Activated naive CD8-positive, alpha-beta T cell treated with anti-CD3 and anti-CD28 coated beads, Interleukin-2, amount 10 ng/mL, durations not matched to agents 7 days and 5 days (primary cell): ENCODE results near the gene CPA1. TPM values are rescaled to one million over a fixed set of nuclear protein-coding genes. Genes with fewer than 3 reads are reported as not detected.

Experiments
- ATAC-seq: fragments of 150-1000 bp; cut with Tn5 transposase; one replicate; pipeline ENCODE4 v1.10.0; 2021; ENCODE audit warnings: low read depth, moderate library complexity
- POLR2A ChIA-PET: fragments of 350-600 bp; sonication (Branson Sonifier 250); formaldehyde crosslinking; loops from one replicate; lab custom pipeline; 2021; ENCODE audit warnings: antibody characterized with exemption; lab: Charles Lee
- DNase-seq: peaks from one replicate; pipeline ENCODE4 v3.0.0; 2021
- H3K27ac Mint-ChIP-seq: one replicate; pipeline ENCODE4 v1.8.0; 2022; ENCODE audit warnings: mild to moderate bottlenecking, mixed read lengths
- H3K27me3 Mint-ChIP-seq: one replicate; pipeline ENCODE4 v1.8.0; 2022; ENCODE audit warnings: mild to moderate bottlenecking, moderate library complexity, mixed read lengths
- H3K36me3 Mint-ChIP-seq: one replicate; pipeline ENCODE4 v1.8.0; 2021; ENCODE audit warnings: mild to moderate bottlenecking, mixed read lengths
- H3K4me1 Mint-ChIP-seq: one replicate; pipeline ENCODE4 v1.8.0; 2021; ENCODE audit warnings: mixed read lengths
- H3K4me3 Mint-ChIP-seq: one replicate; pipeline ENCODE4 v1.8.0; 2022; ENCODE audit warnings: mild to moderate bottlenecking, moderate library complexity, mixed read lengths
- H3K9me3 Mint-ChIP-seq: one replicate; pipeline ENCODE4 v1.8.0; 2021; ENCODE audit warnings: mixed read lengths
- total RNA-seq, 2 experiments: library from RNA; stranded (reverse); gene quantifications; one replicate each; pipeline ENCODE4 v1.2.3, GENCODE V29; 2021

CPA1 gene
- total RNA-seq, 2 experiments from 2014 or later = not detected

DNA sequence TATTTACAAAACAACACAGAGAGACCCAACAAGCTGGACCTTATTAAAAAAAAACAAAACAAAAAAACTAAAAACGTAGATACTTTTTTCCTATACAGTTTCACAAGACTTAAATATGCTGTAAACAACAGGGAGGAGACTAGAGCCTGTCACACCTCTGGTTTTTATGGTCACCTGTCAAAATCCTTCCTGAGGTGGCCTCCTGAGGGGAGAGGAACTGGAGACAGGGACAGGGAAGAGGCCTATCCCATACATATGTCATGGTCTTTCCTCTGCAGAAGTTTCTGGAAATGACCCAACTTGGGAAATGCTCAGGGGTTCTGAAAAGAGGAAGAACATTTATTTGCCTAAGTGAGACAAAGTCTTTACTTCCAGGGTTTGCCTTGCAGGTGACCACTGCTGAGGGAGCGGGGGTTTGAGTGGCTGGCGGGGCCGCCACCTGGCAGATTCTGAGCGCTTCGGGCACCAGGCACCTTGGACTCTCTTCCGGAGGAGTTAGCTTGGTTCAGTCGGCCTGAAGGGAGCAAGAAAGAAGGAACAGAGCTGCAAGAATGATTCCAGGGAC is 18.3 kb downstream of the CPA1 start:
- no peak overlapping the region for H3K27ac Mint-ChIP-seq
- H3K36me3 Mint-ChIP-seq = peaks cover 57% of the 10 kb centered on the region
- ATAC-seq = no peak
- no peak overlapping the region for H3K4me3 Mint-ChIP-seq
- H3K9me3 Mint-ChIP-seq = no peaks in the 10 kb centered on the region
- POLR2A ChIA-PET = interaction anchor here (1.3 kb wide), 1 partner anchor 30 kb away, joined by 3 read pairs; no protein-coding TSS in a partner anchor
- H3K4me1 Mint-ChIP-seq = peaks cover 24% of the 10 kb centered on the region
- DNase-seq = no peak
- H3K27me3 Mint-ChIP-seq = no peaks in the 10 kb centered on the region

DNA sequence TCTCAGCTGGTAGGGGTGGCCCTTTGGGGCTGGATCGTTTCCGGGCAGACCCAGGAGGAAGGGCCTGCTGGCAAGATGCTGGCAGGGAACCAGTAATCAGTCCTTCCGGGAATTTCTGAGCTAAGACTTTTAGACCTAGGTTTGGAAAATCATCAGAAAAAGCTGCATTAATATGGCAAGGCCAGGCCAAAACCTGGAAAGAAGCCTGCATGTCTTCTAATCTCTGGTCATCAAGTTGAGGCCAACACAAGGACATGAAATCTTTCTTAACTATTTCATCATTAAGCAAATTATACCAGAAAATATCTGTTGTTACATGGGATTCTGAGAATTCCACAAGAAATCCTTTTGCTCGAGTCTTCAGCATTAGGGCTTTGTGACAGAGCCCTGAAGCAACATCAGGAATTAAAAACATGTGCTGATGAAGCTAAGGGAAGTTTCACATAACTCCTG is 19.9 kb downstream of the CPA1 start:
- POLR2A ChIA-PET = no interaction called here
- DNase-seq = no peak
- no peak for ATAC-seq
- Mint-ChIP-seq H3K4me1 (peaks cover 10% of the 10 kb centered on the region), H3K27me3 (no peaks in the 10 kb centered on the region), H3K27ac (no peak overlapping the region), H3K36me3 (peaks cover 62% of the 10 kb centered on the region), H3K4me3 (no peak overlapping the region), H3K9me3 (no peaks in the 10 kb centered on the region)

DNA sequence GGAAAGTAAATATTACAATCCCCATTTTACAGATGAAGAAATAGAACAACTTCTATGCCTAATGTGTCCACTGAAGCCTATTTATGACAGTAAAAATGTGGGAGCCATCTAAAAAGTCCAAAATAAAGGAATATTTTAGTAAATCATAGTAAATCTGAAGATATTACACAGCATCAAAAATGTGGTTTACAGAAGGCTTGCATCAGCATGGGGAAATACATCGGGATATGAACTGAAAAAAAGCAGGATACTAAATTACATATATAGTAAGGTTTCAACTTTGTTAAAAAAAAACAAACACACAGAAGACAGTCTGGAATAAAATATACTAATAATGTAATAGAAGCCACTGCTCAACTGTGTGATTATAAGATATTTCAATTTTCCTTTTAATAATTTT is 20.8 kb downstream of the CPA1 start:
- H3K9me3 Mint-ChIP-seq = no peaks in the 10 kb centered on the region
- H3K4me1 Mint-ChIP-seq = peaks cover 5% of the 10 kb centered on the region
- no peak overlapping the region for H3K27ac Mint-ChIP-seq
- ATAC-seq (no peak), DNase-seq (no peak)
- peaks cover 61% of the 10 kb centered on the region for H3K36me3 Mint-ChIP-seq
- H3K27me3 Mint-ChIP-seq = no peaks in the 10 kb centered on the region
- no peak overlapping the region for H3K4me3 Mint-ChIP-seq
- POLR2A ChIA-PET = no interaction called here

DNA sequence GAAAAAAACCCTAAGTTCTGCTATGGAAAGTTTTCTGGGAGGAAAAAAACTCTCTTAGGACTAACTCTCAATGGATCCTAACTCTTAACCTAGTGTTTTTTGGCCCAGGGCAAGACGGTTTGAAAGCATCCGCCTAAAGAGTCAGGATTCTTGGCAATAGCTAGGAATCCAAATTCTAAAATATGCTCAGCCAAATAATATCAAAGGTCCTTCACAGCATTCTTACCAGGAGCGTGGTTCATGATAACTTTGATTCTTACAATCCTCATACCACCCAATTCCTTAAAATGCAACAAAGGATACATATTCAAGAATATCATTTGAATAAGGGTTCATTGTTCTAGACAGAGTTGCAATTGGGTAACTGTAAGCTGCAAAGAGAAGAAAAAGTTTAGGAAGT is 21.3 kb downstream of the CPA1 start:
- DNase-seq = no peak
- ATAC-seq = no peak
- Mint-ChIP-seq H3K27me3 (no peaks in the 10 kb centered on the region), H3K4me3 (no peak overlapping the region), H3K27ac (no peak overlapping the region), H3K36me3 (peaks cover 60% of the 10 kb centered on the region), H3K9me3 (no peaks in the 10 kb centered on the region), H3K4me1 (peaks cover 5% of the 10 kb centered on the region)
- POLR2A ChIA-PET = no interaction called here

DNA sequence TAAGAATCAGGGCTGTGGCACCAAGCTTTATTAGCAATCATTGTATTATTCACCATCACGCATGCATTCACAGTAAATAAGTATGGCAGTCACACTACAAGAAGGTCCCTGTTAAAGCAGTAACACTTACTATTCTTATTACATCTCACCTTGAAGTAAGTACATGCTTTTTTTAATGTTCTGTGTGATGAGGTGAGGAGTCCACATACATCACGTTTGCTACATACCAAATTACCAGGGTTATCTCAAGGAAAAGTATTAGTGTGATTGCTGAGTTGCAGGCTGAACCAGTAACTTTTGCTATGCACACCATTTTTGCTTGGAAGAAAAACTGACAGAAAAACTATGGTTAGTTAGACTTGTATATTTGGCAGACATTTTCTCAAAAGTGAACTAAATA is 24.7 kb downstream of the CPA1 start:
- ATAC-seq (no peak), DNase-seq (no peak)
- Mint-ChIP-seq H3K36me3 (peaks cover 40% of the 10 kb centered on the region), H3K27me3 (no peaks in the 10 kb centered on the region), H3K9me3 (no peaks in the 10 kb centered on the region), H3K27ac (no peak overlapping the region), H3K4me1 (peaks cover 5% of the 10 kb centered on the region), H3K4me3 (no peak overlapping the region)
- POLR2A ChIA-PET = interaction anchor here (1.0 to 1.7 kb wide), 2 partner anchors 9 to 10 kb away, joined by 4 to 5 read pairs; no protein-coding TSS in a partner anchor

DNA sequence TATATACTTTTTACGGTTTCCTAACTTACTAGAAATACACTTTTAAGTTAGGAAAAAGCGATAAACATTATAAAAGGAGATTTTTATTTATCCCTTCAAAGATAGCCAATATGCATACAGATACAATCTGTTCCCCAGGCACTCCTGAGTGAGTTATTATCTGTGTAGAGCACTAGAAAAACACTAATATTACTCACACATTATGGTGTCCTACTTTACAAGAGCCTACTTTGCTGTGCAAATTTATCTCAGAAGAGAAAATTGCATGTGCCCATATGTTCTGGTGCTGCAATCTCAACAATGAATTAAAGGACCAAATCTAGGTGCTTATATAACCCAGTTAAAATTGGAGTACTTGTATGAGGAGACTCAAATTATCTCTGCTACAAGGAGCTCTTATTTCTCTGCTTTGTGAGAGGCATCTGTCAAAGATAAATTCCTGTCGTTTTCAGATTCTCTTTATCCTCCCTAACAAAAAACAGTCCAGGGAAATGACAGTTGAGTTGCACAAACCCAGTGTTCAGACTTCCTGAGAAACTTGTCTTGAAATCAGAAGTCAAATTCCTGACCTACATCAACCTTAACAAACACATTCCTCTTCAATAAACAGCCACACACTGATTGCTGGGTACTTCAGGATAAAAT is 28.9 kb downstream of the CPA1 start:
- ATAC-seq = no peak

DNA sequence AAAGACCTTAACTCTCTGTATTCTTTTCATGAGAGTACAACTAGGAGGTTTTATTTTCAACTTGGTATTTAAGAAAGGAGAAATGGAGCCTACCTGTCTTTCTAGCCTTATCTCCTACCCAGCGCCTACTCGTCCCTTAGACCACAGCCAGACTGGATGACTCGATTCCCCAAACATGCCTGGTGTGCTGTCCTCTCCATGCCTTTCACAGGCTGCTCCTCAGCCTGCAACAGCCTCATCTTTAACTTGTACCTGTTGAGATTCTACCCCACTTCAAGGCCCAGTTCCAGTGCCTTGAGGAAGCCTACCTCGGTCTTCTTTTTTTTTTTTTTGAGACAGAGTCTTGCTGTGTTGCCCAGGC is 29.4 kb downstream of the CPA1 start:
- Mint-ChIP-seq H3K27ac (peak overlapping the region; percentile 75), H3K27me3 (no peaks in the 10 kb centered on the region), H3K4me1 (peaks cover 25% of the 10 kb centered on the region), H3K4me3 (no peak overlapping the region), H3K36me3 (peaks cover 21% of the 10 kb centered on the region), H3K9me3 (no peaks in the 10 kb centered on the region)
- ATAC-seq (no peak), DNase-seq (no peak)
- POLR2A ChIA-PET = interaction anchor here (0.6 kb wide), 1 partner anchor 19 kb away, joined by 3 read pairs; no protein-coding TSS in a partner anchor

More for the DNA sequence above, 28.9 kb downstream of the CPA1 start:
- no peak overlapping the region for H3K4me3 Mint-ChIP-seq
- no peak overlapping the region for H3K27ac Mint-ChIP-seq
- H3K36me3 Mint-ChIP-seq = peaks cover 21% of the 10 kb centered on the region
- no peak for DNase-seq
- POLR2A ChIA-PET = interaction anchor here (0.6 kb wide), 1 partner anchor 426 kb away, joined by 5 read pairs; no protein-coding TSS in a partner anchor
- H3K27me3 Mint-ChIP-seq = no peaks in the 10 kb centered on the region
- no peaks in the 10 kb centered on the region for H3K9me3 Mint-ChIP-seq
- H3K4me1 Mint-ChIP-seq = peaks cover 20% of the 10 kb centered on the region

DNA sequence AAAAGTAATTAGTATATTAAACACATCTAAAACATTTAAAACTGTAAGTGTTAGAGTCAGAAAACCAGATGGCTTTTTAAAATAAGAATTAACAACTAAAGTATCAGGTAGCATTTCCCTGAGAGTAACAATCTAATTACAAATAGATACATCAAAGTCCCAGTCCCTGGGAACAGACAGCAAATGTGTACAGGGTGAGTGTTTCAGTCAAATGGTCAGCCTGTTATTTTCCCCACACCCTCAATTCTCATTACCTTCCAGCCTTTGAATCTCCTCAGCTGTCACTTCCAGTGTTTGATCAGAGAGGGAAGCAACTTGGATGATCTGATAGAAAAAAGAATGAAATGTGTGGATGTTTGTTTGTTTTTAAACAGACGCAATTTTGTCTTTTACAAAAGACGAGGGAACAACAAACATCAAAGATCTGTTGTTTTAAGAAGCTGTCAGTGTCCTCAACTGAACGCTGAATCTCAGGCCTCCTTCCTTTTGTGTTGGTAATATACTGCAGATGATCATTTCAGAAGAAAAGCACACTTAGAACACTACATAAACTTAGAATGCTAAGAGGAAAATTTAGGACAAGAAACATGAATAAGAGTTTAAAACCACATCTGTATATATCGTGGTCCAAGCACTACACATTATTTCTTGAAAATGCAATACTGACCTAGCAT is 30.7 kb downstream of the CPA1 start:
- H3K27ac Mint-ChIP-seq = no peak overlapping the region
- ATAC-seq (no peak), DNase-seq (no peak)
- H3K9me3 Mint-ChIP-seq = no peaks in the 10 kb centered on the region
- H3K4me1 Mint-ChIP-seq = peaks cover 35% of the 10 kb centered on the region
- peaks cover 24% of the 10 kb centered on the region for H3K36me3 Mint-ChIP-seq
- no peak overlapping the region for H3K4me3 Mint-ChIP-seq
- H3K27me3 Mint-ChIP-seq = no peaks in the 10 kb centered on the region
- POLR2A ChIA-PET = no interaction called here

DNA sequence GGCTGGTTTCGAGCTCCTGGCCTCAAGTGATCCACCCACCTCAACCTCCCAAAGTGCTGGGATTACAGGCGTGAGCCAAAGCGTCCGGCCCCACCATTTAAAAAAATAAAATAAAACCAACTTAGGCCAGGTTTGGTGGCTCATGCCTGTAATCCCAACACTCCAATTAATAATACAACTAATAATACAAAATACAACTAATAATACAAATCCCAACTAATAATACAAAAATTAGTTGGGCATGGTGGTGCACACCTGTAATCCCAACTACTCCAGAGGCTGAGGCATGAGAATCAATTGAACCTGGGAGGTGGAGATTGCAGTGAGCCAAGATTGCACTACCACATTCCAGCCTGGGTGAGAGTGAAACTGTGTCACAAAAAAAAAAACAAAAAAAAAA is 32.9 kb downstream of the CPA1 start:
- DNase-seq (no peak), ATAC-seq (no peak)
- H3K9me3 Mint-ChIP-seq = no peaks in the 10 kb centered on the region
- POLR2A ChIA-PET = interaction anchor here (0.6 kb wide), 1 partner anchor 19 kb away, joined by 4 read pairs; no protein-coding TSS in a partner anchor
- H3K4me1 Mint-ChIP-seq = peaks cover 52% of the 10 kb centered on the region
- peaks cover 23% of the 10 kb centered on the region for H3K36me3 Mint-ChIP-seq
- no peak overlapping the region for H3K27ac Mint-ChIP-seq
- no peaks in the 10 kb centered on the region for H3K27me3 Mint-ChIP-seq
- no peak overlapping the region for H3K4me3 Mint-ChIP-seq

DNA sequence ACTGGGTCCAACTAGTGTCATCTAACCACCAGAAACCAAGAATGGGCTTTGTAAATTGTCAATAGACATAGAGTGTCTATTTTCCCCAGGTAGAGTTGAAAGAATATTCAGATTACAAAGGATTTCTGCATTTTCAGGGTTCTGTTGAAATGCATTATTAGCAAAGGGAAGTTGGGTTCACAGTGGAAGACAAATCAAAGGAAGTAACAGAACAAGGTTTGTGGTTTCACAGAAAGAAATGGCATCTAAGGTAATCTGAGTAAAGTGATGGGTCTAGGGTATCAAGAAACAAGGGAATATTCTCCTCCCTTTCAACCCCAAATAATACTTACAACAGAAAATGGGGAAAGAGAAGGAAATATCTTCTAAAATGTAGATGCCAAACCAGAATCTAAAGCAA is 34.7 kb downstream of the CPA1 start:
- peaks cover 65% of the 10 kb centered on the region for H3K4me1 Mint-ChIP-seq
- H3K9me3 Mint-ChIP-seq = no peaks in the 10 kb centered on the region
- H3K27ac Mint-ChIP-seq = peak overlapping the region; percentile 74
- H3K27me3 Mint-ChIP-seq = no peaks in the 10 kb centered on the region
- peaks cover 20% of the 10 kb centered on the region for H3K36me3 Mint-ChIP-seq
- DNase-seq = no peak
- peak overlapping the region; percentile 56 for H3K4me3 Mint-ChIP-seq
- POLR2A ChIA-PET = no interaction called here
- ATAC-seq = peak; percentile 26

DNA sequence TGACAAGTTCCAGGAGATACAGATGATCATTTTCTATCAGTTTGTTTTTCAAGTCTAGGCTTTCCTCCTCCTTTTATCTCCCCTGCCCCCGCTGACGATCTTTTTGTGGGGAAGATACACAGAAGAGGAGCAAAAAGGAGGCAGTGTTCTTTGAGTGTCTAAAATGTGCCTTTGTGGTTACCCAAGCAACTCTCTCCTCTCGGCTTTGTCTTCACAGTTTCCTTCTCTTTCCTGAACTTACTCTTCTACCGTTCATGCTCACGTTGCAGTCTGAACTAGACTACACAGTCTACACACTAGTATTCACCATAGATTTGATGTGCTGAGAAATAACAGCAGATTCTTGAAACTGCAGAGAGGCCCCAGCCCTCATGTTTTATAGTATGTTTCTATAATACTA is 36.9 kb downstream of the CPA1 start:
- POLR2A ChIA-PET = interaction anchor here (1.1 to 1.9 kb wide), 4 partner anchors 11 to 49 kb away, joined by 4 to 12 read pairs (median 6); partner anchors contain the start of gene CEP41
- H3K4me1 Mint-ChIP-seq = peaks cover 70% of the 10 kb centered on the region

DNA sequence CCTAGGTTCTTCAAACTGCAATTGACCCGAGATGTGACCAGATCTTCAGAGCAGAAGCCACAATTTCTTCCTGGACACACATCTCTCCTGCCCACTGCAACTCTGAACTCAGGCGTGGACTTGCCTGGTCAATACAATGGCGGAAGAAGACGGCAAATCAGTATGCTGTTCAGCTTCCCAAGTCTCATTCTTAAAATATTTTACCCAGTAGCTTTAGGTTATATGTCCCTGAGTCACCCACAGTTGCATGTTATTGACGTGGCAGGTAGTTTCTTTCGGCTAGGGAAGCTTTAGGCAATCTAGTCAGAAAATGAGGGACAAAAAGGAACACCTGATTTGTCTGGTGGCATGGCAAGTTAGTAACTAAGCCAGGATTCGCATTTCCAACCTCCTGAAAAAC is 38.0 kb downstream of the CPA1 start:
- Mint-ChIP-seq H3K4me3 (peak overlapping the region; percentile 77), H3K27me3 (no peaks in the 10 kb centered on the region), H3K27ac (peak overlapping the region; percentile 95), H3K4me1 (peaks cover 72% of the 10 kb centered on the region), H3K9me3 (no peaks in the 10 kb centered on the region), H3K36me3 (peaks cover 9% of the 10 kb centered on the region)
- ATAC-seq (no peak), DNase-seq (no peak)
- POLR2A ChIA-PET = no interaction called here

More for the DNA sequence above, 36.9 kb downstream of the CPA1 start:
- H3K4me3 Mint-ChIP-seq = peak overlapping the region; percentile 77
- ATAC-seq (peak; percentile 62), DNase-seq (no peak)
- H3K36me3 Mint-ChIP-seq = peaks cover 9% of the 10 kb centered on the region
- no peaks in the 10 kb centered on the region for H3K27me3 Mint-ChIP-seq
- no peaks in the 10 kb centered on the region for H3K9me3 Mint-ChIP-seq
- peak overlapping the region; percentile 95 for H3K27ac Mint-ChIP-seq

DNA sequence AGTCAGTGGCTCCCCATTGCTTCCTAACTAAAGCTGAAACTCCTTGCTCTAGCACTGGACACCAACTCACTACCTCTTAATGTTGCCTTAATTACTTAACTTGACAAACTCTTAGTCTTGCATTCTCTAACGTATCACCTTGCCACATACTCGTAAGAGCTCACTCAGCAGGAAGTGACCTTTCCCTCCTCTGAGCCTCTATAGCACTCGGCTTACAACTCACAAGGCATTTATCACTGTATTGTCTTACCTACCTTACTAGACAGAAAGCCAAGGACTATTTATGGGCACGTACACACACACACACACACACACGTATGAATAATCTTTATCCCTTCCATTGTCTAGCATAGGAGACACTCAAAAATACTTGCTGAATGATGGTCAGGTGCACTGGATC is 39.4 kb downstream of the CPA1 start:
- Mint-ChIP-seq H3K36me3 (peaks cover 14% of the 10 kb centered on the region), H3K27me3 (no peaks in the 10 kb centered on the region), H3K4me3 (peak overlapping the region; percentile 74), H3K27ac (peak overlapping the region; percentile 92), H3K9me3 (no peaks in the 10 kb centered on the region), H3K4me1 (peaks cover 65% of the 10 kb centered on the region)
- DNase-seq (no peak), ATAC-seq (peak; percentile 65)
- POLR2A ChIA-PET = interaction anchor here (1.0 to 1.1 kb wide), 4 partner anchors 9 to 67 kb away, joined by 3 to 4 read pairs (median 3); partner anchors contain the start of gene CEP41
